HepG2 (cell line): ENCODE results near the gene NCMAP. TPM values are rescaled to one million over a fixed set of nuclear protein-coding genes. Genes with fewer than 3 reads are reported as not detected.

ENCODE experiments used
- FIP1L1 ChIP-seq: fragments of 200-400 bp; formaldehyde crosslinking; IDR thresholded peaks from 2 replicates; pipeline ENCODE4 v1.6.1; 2018; ENCODE audit warnings: low read depth, mild to moderate bottlenecking, low read length, moderate library complexity, borderline replicate concordance; ENCODE audit not compliant: insufficient read depth
- HNRNPK ChIP-seq: fragments of 200-400 bp; formaldehyde crosslinking; IDR thresholded peaks from 2 replicates; pipeline ENCODE4 v1.6.1; 2018; ENCODE audit warnings: low read length, low read depth, moderate library complexity, mild to moderate bottlenecking; ENCODE audit not compliant: poor library complexity, severe bottlenecking
- MAZ ChIP-seq, 2 experiments: sonication (generic) in 1 of 2; formaldehyde crosslinking in 1 of 2; IDR thresholded peaks; 2 replicates each; pipeline versions ENCODE4 v1.5.0 to v1.6.1; 2012 to 2020; ENCODE audit warnings: low read depth in 2 of 2, mild to moderate bottlenecking in 2 of 2, borderline replicate concordance in 1 of 2, improper control_type of control experiment in 1 of 2, low read length in 1 of 2, missing genetic modification reagents in 1 of 2, moderate library complexity in 1 of 2
- MED1 ChIP-seq: sonication (generic); formaldehyde crosslinking; IDR thresholded peaks from 2 replicates; pipeline ENCODE4 v1.4.0; 2020; ENCODE audit warnings: missing genetic modification reagents
- MTF1 ChIP-seq: sonication (generic); formaldehyde crosslinking; IDR thresholded peaks from 2 replicates; pipeline ENCODE4 v1.5.0; 2020; ENCODE audit warnings: missing genetic modification reagents
- NFE2L1 ChIP-seq: sonication (generic); formaldehyde crosslinking; IDR thresholded peaks from 2 replicates; pipeline ENCODE4 v1.4.0; 2020; ENCODE audit warnings: missing genetic modification reagents, mild to moderate bottlenecking, borderline replicate concordance
- RCOR2 ChIP-seq: IDR thresholded peaks from 2 replicates; pipeline ENCODE4 v1.6.1; 2016; ENCODE audit warnings: missing biosample characterization, missing genetic modification reagents
- SMARCE1 ChIP-seq: fragments of 450-650 bp; IDR thresholded peaks from 2 replicates; pipeline ENCODE4 v1.6.1; 2017; ENCODE audit warnings: borderline replicate concordance
- SOX5 ChIP-seq: IDR thresholded peaks from 2 replicates; pipeline ENCODE4 v1.6.1; 2016; ENCODE audit warnings: borderline replicate concordance
- ZBTB10 ChIP-seq: sonication (generic); formaldehyde crosslinking; IDR thresholded peaks from 2 replicates; pipeline ENCODE4 v1.4.0; 2020; ENCODE audit warnings: missing genetic modification reagents, borderline replicate concordance
- ZNF234 ChIP-seq: sonication (generic); formaldehyde crosslinking; conservative IDR thresholded peaks from 2 replicates; pipeline ENCODE4 v1.5.1; 2020; ENCODE audit warnings: mild to moderate bottlenecking, missing genetic modification reagents
- ZNF276 ChIP-seq: sonication (generic); formaldehyde crosslinking; IDR thresholded peaks from 2 replicates; pipeline ENCODE4 v1.4.0; 2020; ENCODE audit warnings: mild to moderate bottlenecking, low read depth, missing genetic modification reagents
- ZNF317 ChIP-seq: sonication (generic); formaldehyde crosslinking; IDR thresholded peaks from 2 replicates; pipeline ENCODE4 v1.5.0; 2020; ENCODE audit warnings: mild to moderate bottlenecking, missing genetic modification reagents
- ZNF468 ChIP-seq: sonication (generic); formaldehyde crosslinking; IDR thresholded peaks from 2 replicates; pipeline ENCODE4 v1.8.0; 2022; ENCODE audit warnings: mild to moderate bottlenecking, moderate library complexity, missing genetic modification reagents
- ZNF501 ChIP-seq: sonication (generic); formaldehyde crosslinking; IDR thresholded peaks from 2 replicates; pipeline ENCODE4 v1.5.1; 2020; ENCODE audit warnings: mild to moderate bottlenecking, moderate library complexity, missing genetic modification reagents
- ZNF549 ChIP-seq: sonication (generic); formaldehyde crosslinking; IDR thresholded peaks from 2 replicates; pipeline ENCODE4 v1.5.0; 2020; ENCODE audit warnings: missing genetic modification reagents
- ZNF687 ChIP-seq: sonication (generic); formaldehyde crosslinking; IDR thresholded peaks from 2 replicates; pipeline ENCODE4 v1.5.1; 2020; ENCODE audit warnings: mild to moderate bottlenecking, missing genetic modification reagents, moderate library complexity
- ZNF841 ChIP-seq: sonication (generic); formaldehyde crosslinking; IDR thresholded peaks from 2 replicates; pipeline ENCODE4 v1.8.1; 2023; ENCODE audit warnings: missing genetic modification reagents, borderline replicate concordance
- ZSCAN30 ChIP-seq: sonication (generic); formaldehyde crosslinking; IDR thresholded peaks from 2 replicates; pipeline ENCODE4 v1.5.0; 2020; ENCODE audit warnings: mild to moderate bottlenecking, missing genetic modification reagents
- polyA plus RNA-seq, 8 experiments: library from polyadenylated mRNA; depleted of rRNA in 3 of 8; stranded (reverse) in 7 of 8; unstranded in 1 of 8; fragments of >200 nt; fragmentation: Illumina TruSeq in 4 of 8; extraction: Trizol in 4 of 8; gene quantifications; 2 replicates each; pipeline versions ENCODE4 v1.2.1 to v1.2.3, GENCODE V29; 2011 to 2016; ENCODE audit warnings: low read depth in 4 of 8, missing spikeins in 1 of 8, mixed read lengths in 1 of 8; ENCODE audit not compliant: insufficient read depth in 1 of 8
- total RNA-seq, 5 experiments: library from RNA; depleted of rRNA; stranded (reverse); fragments of >200 nt; fragmentation: Illumina TruSeq; extraction: Trizol; gene quantifications; 2 replicates each; pipeline ENCODE4 v1.2.3, GENCODE V29; 2016; ENCODE audit warnings: low read depth in 1 of 5
- TF ChIP-seq, protein P1 (sequence below): IDR thresholded peaks from 2 replicates; pipeline ENCODE4 v1.6.1; 2016

Gene NCMAP
- total and polyA plus RNA-seq, 2 of the 13 experiments (the other 11 are each of a cell fraction or from before 2014, with no cell fraction given), result 2.7 to 20.0 TPM

DNA sequence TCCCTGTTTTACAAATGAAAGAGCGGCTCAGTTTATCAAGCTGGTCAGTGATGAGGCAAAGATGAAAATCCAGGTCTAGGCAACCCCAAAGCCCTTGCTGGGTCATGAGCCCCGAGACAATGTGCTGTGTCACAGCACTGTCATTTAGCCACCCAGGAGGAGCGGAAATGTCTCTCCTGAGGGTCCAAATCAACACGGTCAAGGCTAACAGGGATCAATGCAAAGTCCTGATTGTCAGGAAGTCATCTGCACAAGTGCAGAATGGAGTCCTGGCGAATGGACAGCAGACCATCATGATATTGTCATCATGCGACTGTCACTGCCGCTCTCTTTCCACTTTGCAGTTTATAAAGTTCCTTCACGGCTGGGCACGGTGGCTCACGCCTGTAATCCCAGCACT, 30.2 kb downstream of the NCMAP start (continued):
- no peak for TF ChIP-seq ZBTB10 (CRISPR knock-in tag)
- TF ChIP-seq ZNF234 (CRISPR knock-in tag), result no peak
- TF ChIP-seq ZNF687, result peak; percentile 39
- no peak for TF ChIP-seq ZNF317 (CRISPR knock-in tag)
- TF ChIP-seq SMARCE1, result no peak
- no peak for TF ChIP-seq NFE2L1 (CRISPR knock-in tag)
- 0 out of 2 replicates have a peak, but pooled peaks have one; percentile 20 for TF ChIP-seq RCOR2 (CRISPR knock-in tag)
- TF ChIP-seq ZNF468 (CRISPR knock-in tag), result no peak
- TF ChIP-seq HNRNPK, result no peak
- no peak for TF ChIP-seq MTF1 (CRISPR knock-in tag)
- no peak for TF ChIP-seq FIP1L1
- no peak for TF ChIP-seq ZNF501
- TF ChIP-seq ZNF549 (CRISPR knock-in tag), result no peak
- no peak for TF ChIP-seq ZSCAN30 (CRISPR knock-in tag)
- TF ChIP-seq MED1 (CRISPR knock-in tag), result peak; percentile 58; the same call in 1 of the 2 replicates
- no peak for TF ChIP-seq ZNF276 (CRISPR knock-in tag)
- TF ChIP-seq, protein P1, sequence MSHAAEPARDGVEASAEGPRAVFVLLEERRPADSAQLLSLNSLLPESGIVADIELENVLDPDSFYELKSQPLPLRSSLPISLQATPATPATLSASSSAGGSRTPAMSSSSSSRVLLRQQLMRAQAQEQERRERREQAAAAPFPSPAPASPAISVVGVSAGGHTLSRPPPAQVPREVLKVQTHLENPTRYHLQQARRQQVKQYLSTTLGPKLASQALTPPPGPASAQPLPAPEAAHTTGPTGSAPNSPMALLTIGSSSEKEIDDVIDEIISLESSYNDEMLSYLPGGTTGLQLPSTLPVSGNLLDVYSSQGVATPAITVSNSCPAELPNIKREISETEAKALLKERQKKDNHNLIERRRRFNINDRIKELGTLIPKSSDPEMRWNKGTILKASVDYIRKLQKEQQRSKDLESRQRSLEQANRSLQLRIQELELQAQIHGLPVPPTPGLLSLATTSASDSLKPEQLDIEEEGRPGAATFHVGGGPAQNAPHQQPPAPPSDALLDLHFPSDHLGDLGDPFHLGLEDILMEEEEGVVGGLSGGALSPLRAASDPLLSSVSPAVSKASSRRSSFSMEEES, result 0 out of 2 replicates have a peak, but pooled peaks have one; percentile 31
- no peak for TF ChIP-seq ZNF841
- TF ChIP-seq MAZ (IDR thresholded peaks at IDR 0.05; ENCODE audit: borderline replicate concordance, low read depth, low read length), result no peak
- TF ChIP-seq MAZ (CRISPR knock-in tag; IDR thresholded peaks at IDR 0.05; ENCODE audit: low read depth), result no peak
- TF ChIP-seq SOX5 (CRISPR knock-in tag), result 0 out of 2 replicates have a peak, but pooled peaks have one; percentile 21
